HCT116 (cell line): Measurements from ENCODE around the gene KLHL25. TPM values are rescaled to one million over a fixed set of nuclear protein-coding genes. Genes with fewer than 3 reads are reported as not detected.

Experiments
- ATAC-seq: fragments of 200-7000 bp; cut with Tn5 transposase; 2 replicates; pipeline ENCODE4 v1.9.1; 2020; ENCODE audit warnings: mild to moderate bottlenecking, moderate library complexity
- BruUV-seq: library from RNA; stranded (reverse); fragments of 400-500 nt; replicated peaks from 2 replicates; lab custom pipeline; 2021; lab: Mats Ljungman, UMichigan
- CTCF ChIA-PET: fragments of 300-600 bp; sonication (Branson Sonifier 250); formaldehyde crosslinking; loops from one replicate; lab custom pipeline; 2021; ENCODE audit warnings: antibody characterized with exemption; lab: Charles Lee
- POLR2A ChIA-PET: fragments of 300-600, 350-600 bp; sonication (Branson Sonifier 250); formaldehyde crosslinking; loops from one replicate; lab custom pipeline; 2021; ENCODE audit warnings: antibody characterized with exemption; lab: Charles Lee
- RAD21 ChIA-PET, 2 experiments: fragments of 300-600 bp; sonication (Branson Sonifier 250); formaldehyde crosslinking; loops; one replicate each; lab custom pipeline; 2023; ENCODE audit warnings: low total read pairs in 2 of 2; ENCODE audit not compliant: uncharacterized antibody in 2 of 2, unreplicated experiment in 2 of 2, low non-redundant PET in 1 of 2; lab: Charles Lee
- DNase-seq: peaks from one replicate; pipeline ENCODE4 v3.0.0-alpha.2; 2010; ENCODE audit warnings: low read depth, low spot score
- H2AFZ ChIP-seq: fragments of 200-600 bp; shearing (Covaris generic), sonication (generic); 2 replicates; pipeline ENCODE4 v1.6.1; 2017; ENCODE audit warnings: low read depth, mixed run types, mixed read lengths, antibody characterized with exemption, low read length; ENCODE audit not compliant: poor library complexity, severe bottlenecking
- H3K27ac ChIP-seq: 2 replicates; pipeline ENCODE4 v1.5.1; 2012; ENCODE audit warnings: low read depth, low read length
- H3K27me3 ChIP-seq: fragments of 200-600 bp; sonication (generic); 2 replicates; pipeline ENCODE4 v1.6.1; 2016; ENCODE audit warnings: mixed run types, low read length, mixed read lengths; ENCODE audit not compliant: insufficient read depth
- H3K36me3 ChIP-seq, 2 experiments: fragments of 200-500 bp in 1 of 2; fragments of 200-600 bp in 1 of 2; sonication (Bioruptor generic) in 1 of 2; sonication (generic) in 1 of 2; 2 replicates each; pipeline versions ENCODE4 v1.5.1 to v1.6.1; 2014 to 2016; ENCODE audit warnings: low read length in 2 of 2, inconsistent platforms in 1 of 2, mixed read lengths in 1 of 2, mixed run types in 1 of 2; ENCODE audit not compliant: insufficient read depth in 2 of 2, control insufficient read depth in 1 of 2
- H3K4me1 ChIP-seq, 2 experiments: fragments of 200-600 bp in 1 of 2; sonication (generic) in 1 of 2; 2 replicates each; pipeline versions ENCODE4 v1.5.1 to v1.6.1; 2012 to 2017; ENCODE audit warnings: low read length in 2 of 2, inconsistent platforms in 1 of 2, mild to moderate bottlenecking in 1 of 2, mixed read lengths in 1 of 2, mixed run types in 1 of 2, moderate library complexity in 1 of 2; ENCODE audit not compliant: insufficient read depth in 2 of 2, control insufficient read depth in 1 of 2
- H3K4me2 ChIP-seq: fragments of 200-600 bp; sonication (generic); 2 replicates; pipeline ENCODE4 v1.6.1; 2017; ENCODE audit warnings: mixed run types, low read length, mixed read lengths
- H3K4me3 ChIP-seq, 2 experiments: fragments of 200-600 bp in 1 of 2; sonication (generic) in 1 of 2; replicated peaks in 1 of 2; 2 replicates each; pipeline ENCODE4 v1.5.1; 2011 to 2016; ENCODE audit warnings: low read length in 2 of 2, control low read depth in 1 of 2, low read depth in 1 of 2, mild to moderate bottlenecking in 1 of 2, mixed read lengths in 1 of 2, mixed run types in 1 of 2
- H3K79me2 ChIP-seq: fragments of 200-600 bp; sonication (generic); 2 replicates; pipeline ENCODE4 v1.6.1; 2017; ENCODE audit warnings: mild to moderate bottlenecking, mixed run types, low read length, moderate library complexity, mixed read lengths; ENCODE audit not compliant: insufficient read depth
- H3K9ac ChIP-seq: fragments of 200-600 bp; sonication (generic); 2 replicates; pipeline ENCODE4 v1.6.1; 2016; ENCODE audit warnings: low read length, mixed read lengths
- H3K9me2 ChIP-seq: fragments of 200-600 bp; sonication (generic), shearing (Covaris generic); 2 replicates; pipeline ENCODE4 v1.6.1; 2017; ENCODE audit warnings: mixed run types, mild to moderate bottlenecking, moderate library complexity; ENCODE audit not compliant: insufficient read depth
- H3K9me3 ChIP-seq, 2 experiments: fragments of 200-500 bp in 1 of 2; fragments of 200-600 bp in 1 of 2; sonication (Bioruptor generic) in 1 of 2; sonication (generic) in 1 of 2; 2 replicates each; pipeline ENCODE4 v1.6.1; 2014 to 2017; ENCODE audit warnings: low read length in 2 of 2, mixed read lengths in 2 of 2, inconsistent platforms in 1 of 2, low read depth in 1 of 2, mild to moderate bottlenecking in 1 of 2, mixed run types in 1 of 2, moderate library complexity in 1 of 2; ENCODE audit not compliant: control insufficient read depth in 1 of 2, insufficient read depth in 1 of 2
- H4K20me1 ChIP-seq: fragments of 200-600 bp; sonication (generic), shearing (Covaris generic); 2 replicates; pipeline ENCODE4 v1.6.1; 2017; ENCODE audit warnings: mixed run types, mild to moderate bottlenecking, moderate library complexity; ENCODE audit not compliant: insufficient read depth
- CBX3 ChIP-seq: IDR thresholded peaks from 2 replicates; pipeline ENCODE4 v1.6.1; 2012; ENCODE audit warnings: low read depth
- CEBPB ChIP-seq: IDR thresholded peaks from 2 replicates; pipeline ENCODE4 v1.6.1; 2012; ENCODE audit warnings: low read depth
- EGR1 ChIP-seq: IDR thresholded peaks from 2 replicates; pipeline ENCODE4 v1.6.1; 2012; ENCODE audit warnings: low read depth
- ELF1 ChIP-seq: IDR thresholded peaks from 2 replicates; pipeline ENCODE4 v1.6.1; 2012; ENCODE audit warnings: low read depth, borderline replicate concordance
- EZH2 ChIP-seq: fragments of 200-600 bp; sonication (generic); IDR thresholded peaks from 2 replicates; pipeline ENCODE4 v1.6.1; 2017; ENCODE audit warnings: antibody characterized with exemption, mixed run types
- JUND ChIP-seq: IDR thresholded peaks from 2 replicates; pipeline ENCODE4 v1.6.1; 2012
- MAX ChIP-seq: IDR thresholded peaks from 2 replicates; pipeline ENCODE4 v1.6.1; 2012
- RAD21 ChIP-seq: IDR thresholded peaks from 2 replicates; pipeline ENCODE4 v1.6.1; 2012; ENCODE audit warnings: low read depth, mild to moderate bottlenecking
- REST ChIP-seq: IDR thresholded peaks from 2 replicates; pipeline ENCODE4 v1.6.1; 2012; ENCODE audit warnings: low read depth
- SIN3A ChIP-seq: IDR thresholded peaks from 2 replicates; pipeline ENCODE4 v1.6.1; 2012; ENCODE audit warnings: low read depth
- SP1 ChIP-seq: IDR thresholded peaks from 2 replicates; pipeline ENCODE4 v1.6.1; 2012; ENCODE audit warnings: low read depth
- SRF ChIP-seq: IDR thresholded peaks from 2 replicates; pipeline ENCODE4 v1.6.1; 2012; ENCODE audit warnings: low read depth
- TCF7L2 ChIP-seq: IDR thresholded peaks from 2 replicates; pipeline ENCODE4 v1.7.0; 2011; ENCODE audit warnings: borderline replicate concordance, inconsistent platforms; ENCODE audit not compliant: insufficient read depth, insufficient read length; ENCODE audit errors: extremely low read depth
- YY1 ChIP-seq: IDR thresholded peaks from 2 replicates; pipeline ENCODE4 v1.6.1; 2011; ENCODE audit warnings: low read length, low read depth, moderate library complexity, mild to moderate bottlenecking; ENCODE audit not compliant: insufficient replicate concordance; ENCODE audit errors: extremely low read depth
- ZFX ChIP-seq: fragments of 450-650 bp; IDR thresholded peaks from 2 replicates; pipeline ENCODE4 v1.6.1; 2017
- ZNF274 ChIP-seq: fragments of 200-500 bp; sonication (Bioruptor generic); IDR thresholded peaks from 2 replicates; pipeline ENCODE4 v1.6.1; 2014; ENCODE audit warnings: mild to moderate bottlenecking, low read depth, low read length, inconsistent platforms
- intact Hi-C: fragments of 100-400 bp; cut with micrococcal nuclease; formaldehyde crosslinking; loops from 2 replicates; pipeline ENCODE4 v1.10.0; 2022
- total RNA-seq: library from RNA; stranded (reverse); gene quantifications from one replicate; pipeline ENCODE4 v1.2.1, GENCODE V29; 2021; ENCODE audit not compliant: unreplicated experiment
- TF ChIP-seq, protein P1 (sequence below): IDR thresholded peaks from 2 replicates; pipeline ENCODE4 v1.6.1; 2012
- TF ChIP-seq, protein P2 (sequence below): IDR thresholded peaks from 2 replicates; pipeline ENCODE4 v1.6.1; 2011; ENCODE audit warnings: mild to moderate bottlenecking, low read length, moderate library complexity; ENCODE audit not compliant: insufficient replicate concordance; ENCODE audit errors: extremely low read depth

KLHL25 gene
- total RNA-seq, 1 experiment from 2014 or later = 5.3 TPM

DNA sequence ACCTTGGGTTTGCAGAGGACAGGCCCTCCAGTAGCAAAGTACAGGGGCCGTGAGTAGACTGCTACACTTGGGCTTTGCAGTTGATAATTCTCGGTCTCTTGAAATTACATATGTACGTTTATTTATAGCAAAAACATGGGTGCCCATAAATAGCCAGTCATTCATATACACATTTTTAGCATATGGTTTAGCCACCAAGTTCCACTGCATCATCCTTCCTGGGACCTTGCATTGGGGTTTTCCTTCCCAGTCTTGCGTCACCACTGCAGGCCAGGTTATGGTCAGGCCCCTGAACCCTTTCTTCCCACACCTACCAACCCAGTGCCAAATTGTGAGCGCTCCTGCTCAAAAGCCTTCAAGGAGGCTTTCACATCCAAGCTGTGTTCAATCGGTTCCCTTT is 12.7 kb downstream of the KLHL25 start (continued):
- TF ChIP-seq TCF7L2 (no peak), ZFX (no peak), REST (no peak), SP1 (no peak)

DNA sequence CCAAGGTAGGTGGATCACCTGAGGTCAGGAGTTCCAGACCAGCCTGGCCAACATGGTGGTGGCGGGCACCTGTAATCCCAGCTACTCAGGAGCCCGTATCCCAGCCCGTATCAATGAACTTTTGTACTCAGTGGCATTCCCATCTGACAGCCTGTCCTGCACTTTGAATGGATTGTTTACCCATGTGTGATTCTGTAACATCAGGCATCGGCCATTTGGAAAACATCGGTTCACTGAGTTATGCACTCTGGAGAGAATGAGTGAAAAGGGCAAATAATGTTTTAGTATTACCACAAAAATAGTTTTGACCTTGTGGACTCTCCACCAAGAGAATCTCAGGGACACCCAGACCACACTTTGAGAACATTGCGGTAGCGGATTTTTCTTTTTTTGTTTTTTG is 13.6 kb downstream of the KLHL25 start:
- CTCF ChIA-PET = no interaction called here

More for the DNA sequence above, 13.6 kb downstream of the KLHL25 start:
- Histone ChIP-seq H3K36me3 (no peaks in the 10 kb centered on the region), H3K27me3 (no peaks in the 10 kb centered on the region), H3K9me2 (no peaks in the 10 kb centered on the region), H3K4me2 (no peak overlapping the region), H3K4me1 (peaks cover 9 to 13% of the 10 kb centered on the region in 2 experiments), H2AFZ (no peak overlapping the region), H3K4me3 (no peak overlapping the region), H3K79me2 (peaks cover 17% of the 10 kb centered on the region; the same call in 1 of the 2 replicates), H3K9ac (no peak overlapping the region), H3K9me3 (no peaks in the 10 kb centered on the region), H3K27ac (no peak overlapping the region), H4K20me1 (no peaks in the 10 kb centered on the region)
- no peak for TF ChIP-seq ZFX
- TF ChIP-seq SIN3A = no peak
- no peak for TF ChIP-seq ZNF274
- TF ChIP-seq CBX3 = no peak
- no peak for TF ChIP-seq CEBPB
- TF ChIP-seq SRF = no peak
- no peak for TF ChIP-seq SP1
- no peak for TF ChIP-seq JUND
- TF ChIP-seq EZH2 = no peak
- no peak for TF ChIP-seq EGR1
- TF ChIP-seq MAX = no peak
- TF ChIP-seq, protein P1, sequence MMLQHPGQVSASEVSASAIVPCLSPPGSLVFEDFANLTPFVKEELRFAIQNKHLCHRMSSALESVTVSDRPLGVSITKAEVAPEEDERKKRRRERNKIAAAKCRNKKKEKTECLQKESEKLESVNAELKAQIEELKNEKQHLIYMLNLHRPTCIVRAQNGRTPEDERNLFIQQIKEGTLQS = no peak
- TF ChIP-seq ELF1 = no peak
- TF ChIP-seq, protein P2, sequence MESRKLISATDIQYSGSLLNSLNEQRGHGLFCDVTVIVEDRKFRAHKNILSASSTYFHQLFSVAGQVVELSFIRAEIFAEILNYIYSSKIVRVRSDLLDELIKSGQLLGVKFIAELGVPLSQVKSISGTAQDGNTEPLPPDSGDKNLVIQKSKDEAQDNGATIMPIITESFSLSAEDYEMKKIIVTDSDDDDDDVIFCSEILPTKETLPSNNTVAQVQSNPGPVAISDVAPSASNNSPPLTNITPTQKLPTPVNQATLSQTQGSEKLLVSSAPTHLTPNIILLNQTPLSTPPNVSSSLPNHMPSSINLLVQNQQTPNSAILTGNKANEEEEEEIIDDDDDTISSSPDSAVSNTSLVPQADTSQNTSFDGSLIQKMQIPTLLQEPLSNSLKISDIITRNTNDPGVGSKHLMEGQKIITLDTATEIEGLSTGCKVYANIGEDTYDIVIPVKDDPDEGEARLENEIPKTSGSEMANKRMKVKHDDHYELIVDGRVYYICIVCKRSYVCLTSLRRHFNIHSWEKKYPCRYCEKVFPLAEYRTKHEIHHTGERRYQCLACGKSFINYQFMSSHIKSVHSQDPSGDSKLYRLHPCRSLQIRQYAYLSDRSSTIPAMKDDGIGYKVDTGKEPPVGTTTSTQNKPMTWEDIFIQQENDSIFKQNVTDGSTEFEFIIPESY = no peak
- no peak for TF ChIP-seq YY1
- no peak for TF ChIP-seq TCF7L2
- TF ChIP-seq RAD21 = no peak
- ChIA-PET RAD21 (no interaction called here), POLR2A (no interaction called here)
- DNase-seq (no peak), ATAC-seq (no peak)
- intact Hi-C loops = no loop called here
- no TSS peak for BruUV-seq
